Mesodermal cell (in vitro differentiated cells): ENCODE data around the gene ANKDD1B.

Experiments
- H3K27ac ChIP-seq: 2 replicates; pipeline ENCODE4 v1.7.0; 2013; ENCODE audit warnings: mild to moderate bottlenecking, low read depth, low read length, moderate library complexity; ENCODE audit not compliant: severe bottlenecking
- H3K36me3 ChIP-seq: 2 replicates; pipeline ENCODE4 v1.7.1; 2013; ENCODE audit warnings: mild to moderate bottlenecking, low read length, moderate library complexity; ENCODE audit not compliant: control insufficient read depth, insufficient read depth
- H3K4me1 ChIP-seq: one replicate; pipeline ENCODE4 v1.7.1; 2013; ENCODE audit warnings: mild to moderate bottlenecking, low read length; ENCODE audit not compliant: insufficient read depth, control insufficient read depth, poor library complexity, severe bottlenecking
- H3K4me3 ChIP-seq: 2 replicates; pipeline ENCODE4 v1.7.0; 2013; ENCODE audit warnings: low read length, control low read depth, mild to moderate bottlenecking; ENCODE audit not compliant: insufficient read depth, poor library complexity, severe bottlenecking; ENCODE audit errors: extremely low read depth
- H3K9me3 ChIP-seq: 2 replicates; pipeline ENCODE4 v1.7.1; 2013; ENCODE audit warnings: mild to moderate bottlenecking, low read length, moderate library complexity; ENCODE audit not compliant: control insufficient read depth
- WGBS, 2 experiments: methylation state at CpG; one replicate each; pipeline ENCODE4 v1.1.5; 2013; ENCODE audit warnings: missing lambda C conversion rate in 2 of 2; ENCODE audit not compliant: insufficient coverage in 2 of 2; 5-methylcytosine and 5-hydroxymethylcytosine counted together

ANKDD1B gene

DNA sequence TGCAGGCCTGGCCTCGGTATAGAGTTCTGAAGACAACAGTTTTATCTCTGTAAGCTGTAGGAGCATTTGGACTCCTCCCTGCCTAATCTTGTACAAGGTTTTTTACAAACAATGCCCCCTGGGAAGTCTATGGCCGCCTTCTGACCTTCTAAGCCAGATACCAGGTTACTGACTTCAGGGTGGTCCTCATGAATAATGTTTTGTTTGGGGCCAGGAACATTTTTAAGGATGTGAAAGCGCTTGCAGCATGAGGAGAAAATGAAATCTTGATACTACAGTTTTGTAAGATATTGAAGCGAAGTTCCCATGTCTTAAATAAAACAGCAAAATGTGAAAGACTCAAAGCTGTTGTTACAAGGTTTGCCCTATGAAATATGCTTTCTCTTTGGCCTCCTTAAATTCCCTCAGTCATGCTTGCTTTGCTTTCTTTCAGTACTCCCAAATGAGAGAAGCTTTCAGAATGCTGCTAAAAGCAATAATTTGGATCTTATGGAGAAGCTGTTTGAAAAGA, 5.2 kb downstream of the ANKDD1B start:
- WGBS, 2 experiments, result 75 to 94% methylated on average over 2 to 4 of the region's 4 CpGs
- Histone ChIP-seq H3K36me3 (no peaks in the 10 kb centered on the region), H3K9me3 (no peaks in the 10 kb centered on the region), H3K4me3 (no peak overlapping the region), H3K4me1 (peaks cover 10% of the 10 kb centered on the region), H3K27ac (peak overlapping the region; percentile 47)

DNA sequence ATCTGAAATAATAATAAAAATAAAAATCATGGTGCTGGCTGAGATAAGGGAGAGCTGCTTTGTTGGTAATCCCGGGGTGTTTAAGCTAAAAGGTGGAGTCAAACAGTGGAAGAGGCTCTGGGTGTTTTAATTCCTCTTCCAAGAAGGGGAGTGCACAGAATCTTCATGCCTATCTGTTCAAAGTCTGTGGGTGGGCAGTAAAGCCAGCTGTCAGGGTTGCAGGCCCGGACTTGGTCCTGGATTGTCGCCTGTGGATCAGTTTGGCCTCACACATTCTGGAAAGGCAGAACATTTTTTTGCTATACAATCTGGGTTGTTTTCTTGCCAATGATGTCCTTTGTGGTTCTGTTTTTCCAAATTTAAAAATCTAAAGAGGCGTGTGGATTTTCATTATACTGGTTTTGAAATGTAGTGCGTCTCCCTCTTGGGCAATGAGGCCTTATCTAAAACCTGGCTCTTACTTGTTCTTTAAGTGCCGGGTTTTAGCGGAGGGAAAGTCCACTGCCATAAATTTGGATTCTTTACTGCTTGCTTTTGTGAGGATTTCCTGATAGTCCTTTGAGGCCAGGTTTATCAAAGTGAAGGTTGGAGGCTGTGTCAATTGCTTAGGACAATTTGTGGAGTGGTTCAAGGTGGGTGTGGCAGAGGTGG, 5.8 kb downstream of the ANKDD1B start:
- Histone ChIP-seq H3K4me3 (no peak overlapping the region), H3K9me3 (no peaks in the 10 kb centered on the region), H3K27ac (peak overlapping the region; percentile 47), H3K4me1 (peaks cover 10% of the 10 kb centered on the region), H3K36me3 (no peaks in the 10 kb centered on the region)
- WGBS, 2 experiments, result 90 to 92% methylated on average over 7 of the region's 7 CpGs

DNA sequence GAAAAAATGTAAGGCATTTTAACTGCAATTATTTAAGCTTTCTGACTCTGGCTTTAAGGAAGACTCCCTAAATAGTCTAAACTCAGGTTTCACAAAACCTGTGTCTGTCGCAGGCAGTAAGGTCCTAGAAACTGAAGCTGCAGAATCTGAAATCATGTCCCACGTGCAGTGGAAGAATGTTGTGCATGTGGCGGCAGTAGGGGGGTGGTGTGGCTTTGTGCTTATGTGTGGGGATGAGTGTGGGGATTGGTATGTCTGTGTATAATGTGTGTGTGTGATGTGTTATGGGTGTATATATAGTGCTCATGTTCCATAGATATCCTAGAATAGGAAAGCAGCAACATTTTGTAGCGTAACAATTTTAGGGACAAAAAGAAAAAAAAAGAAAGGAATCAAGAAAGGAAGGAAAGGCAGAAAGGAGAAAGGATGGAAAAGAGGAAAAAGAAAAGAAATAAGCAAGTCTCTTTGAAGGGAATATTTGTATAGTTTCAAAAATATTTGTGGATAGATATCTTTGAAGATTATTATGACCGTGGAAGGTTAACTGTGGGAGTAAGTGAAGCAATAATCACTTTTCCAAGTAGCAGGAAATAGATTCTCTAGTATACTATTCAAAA, 6.6 kb downstream of the ANKDD1B start:
- H3K4me1 ChIP-seq, result peaks cover 10% of the 10 kb centered on the region
- no peaks in the 10 kb centered on the region for H3K36me3 ChIP-seq
- 89 to 94% methylated on average over 4 of the region's 5 CpGs for WGBS, 2 experiments
- peak overlapping the region; percentile 18 for H3K27ac ChIP-seq
- no peaks in the 10 kb centered on the region for H3K9me3 ChIP-seq
- H3K4me3 ChIP-seq, result no peak overlapping the region

DNA sequence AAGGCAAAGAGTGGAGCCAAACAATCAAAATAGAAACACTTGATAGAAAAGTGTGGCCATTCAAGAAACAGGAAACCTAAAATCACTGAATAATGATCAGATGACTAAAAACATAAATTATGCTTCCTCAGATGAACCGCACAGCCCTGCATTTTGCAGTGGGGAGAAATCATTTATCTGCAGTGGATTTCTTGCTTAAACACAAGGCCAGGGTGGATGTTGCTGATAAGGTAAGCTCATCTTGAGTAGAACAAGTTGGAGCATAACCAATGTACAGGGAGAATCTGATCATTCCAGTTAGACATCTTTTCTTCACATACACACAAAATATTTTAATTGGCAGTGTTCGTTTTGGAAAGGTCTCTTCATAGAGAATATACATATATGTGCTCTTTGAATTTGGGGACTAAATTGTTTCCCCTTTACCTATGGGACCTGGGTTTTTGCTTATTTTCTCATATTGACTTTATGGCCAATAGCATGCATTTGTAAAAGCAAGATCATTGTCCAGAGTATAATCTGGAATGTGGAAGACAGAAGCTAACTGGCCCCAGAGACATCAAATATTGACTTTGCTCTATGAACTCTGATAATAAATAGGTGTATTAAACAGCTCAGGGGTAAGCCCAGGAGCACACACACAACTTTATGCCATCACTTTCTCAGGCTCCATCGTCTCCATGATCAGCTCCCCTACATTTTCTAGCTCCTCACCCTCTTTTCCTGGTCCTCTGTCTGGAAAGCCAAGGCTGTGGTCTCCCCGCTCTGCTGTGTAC, 9.1 kb downstream of the ANKDD1B start:
- Histone ChIP-seq H3K27ac (no peak overlapping the region), H3K4me3 (no peak overlapping the region), H3K4me1 (peaks cover 19% of the 10 kb centered on the region), H3K36me3 (no peaks in the 10 kb centered on the region), H3K9me3 (no peaks in the 10 kb centered on the region)
- WGBS, 2 experiments, result 78 to 100% methylated on average over 1 to 2 of the region's 4 CpGs

DNA sequence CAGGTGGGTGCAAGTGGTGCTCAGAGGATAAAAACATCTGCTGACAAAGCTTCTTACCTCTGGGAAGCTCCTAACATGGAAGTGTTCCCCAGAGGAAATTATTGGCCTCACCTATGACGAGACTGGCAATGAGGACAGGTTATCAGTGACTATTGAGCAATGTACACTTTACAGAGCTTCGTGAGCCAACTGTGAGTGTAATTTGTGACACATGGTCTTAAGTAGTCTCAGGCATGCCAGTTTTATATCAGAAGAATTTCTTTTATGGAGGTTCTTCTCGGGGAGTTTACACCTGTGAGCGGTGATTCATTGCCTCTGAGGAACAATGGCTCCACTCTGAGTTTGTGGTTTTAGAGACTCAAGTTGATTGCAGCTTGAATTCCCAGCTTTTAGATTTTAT, 11.3 kb downstream of the ANKDD1B start:
- no peak overlapping the region for H3K4me3 ChIP-seq
- no peaks in the 10 kb centered on the region for H3K9me3 ChIP-seq
- no peak overlapping the region for H3K27ac ChIP-seq
- 91 to 96% methylated on average over 4 of the region's 4 CpGs for WGBS, 2 experiments
- H3K4me1 ChIP-seq, result peaks cover 14% of the 10 kb centered on the region
- no peaks in the 10 kb centered on the region for H3K36me3 ChIP-seq

DNA sequence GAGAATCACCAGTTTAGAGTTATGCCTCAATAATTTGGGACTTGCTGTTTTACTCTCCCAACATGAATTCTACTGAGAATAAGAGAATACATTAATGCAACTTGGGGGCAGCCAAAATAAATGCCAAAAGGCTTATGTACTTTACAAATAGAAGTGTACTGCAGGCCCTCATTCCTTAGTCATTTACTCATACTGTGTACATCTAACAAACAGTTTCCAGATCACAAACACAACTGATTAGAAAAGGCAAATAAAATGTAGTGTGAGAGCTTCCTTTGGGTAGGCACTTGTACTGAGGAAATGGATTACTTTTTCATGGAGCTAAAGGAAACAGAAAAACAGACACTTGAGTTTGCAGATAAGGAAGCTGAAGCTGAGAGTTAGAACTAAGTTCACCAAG, 12.6 kb downstream of the ANKDD1B start:
- H3K27ac ChIP-seq, result peak overlapping the region; percentile 16
- no peak overlapping the region for H3K4me3 ChIP-seq
- peaks cover 14% of the 10 kb centered on the region for H3K4me1 ChIP-seq
- no peaks in the 10 kb centered on the region for H3K9me3 ChIP-seq
- no peaks in the 10 kb centered on the region for H3K36me3 ChIP-seq

DNA sequence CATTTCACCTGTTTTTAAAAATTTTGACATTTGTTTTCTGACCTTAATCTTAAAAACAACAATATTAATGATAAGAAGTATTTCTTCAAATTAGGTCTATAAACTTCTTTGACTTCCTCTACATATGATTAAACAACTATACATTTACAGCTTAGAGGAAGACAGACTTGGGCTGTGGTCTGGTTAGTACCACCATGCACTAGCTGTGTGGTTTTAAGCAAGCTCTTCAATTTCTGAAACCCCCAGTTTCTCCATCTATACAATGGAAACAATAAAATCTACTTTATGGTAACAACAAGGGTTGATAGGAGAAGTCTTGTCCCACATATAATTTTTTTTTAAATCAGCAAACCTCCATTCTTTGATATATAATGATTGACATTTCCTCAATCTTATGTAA, 15.7 kb downstream of the ANKDD1B start:
- no peak overlapping the region for H3K4me3 ChIP-seq
- H3K4me1 ChIP-seq, result peaks cover 9% of the 10 kb centered on the region
- no peaks in the 10 kb centered on the region for H3K9me3 ChIP-seq
- H3K36me3 ChIP-seq, result no peaks in the 10 kb centered on the region
- H3K27ac ChIP-seq, result no peak overlapping the region

DNA sequence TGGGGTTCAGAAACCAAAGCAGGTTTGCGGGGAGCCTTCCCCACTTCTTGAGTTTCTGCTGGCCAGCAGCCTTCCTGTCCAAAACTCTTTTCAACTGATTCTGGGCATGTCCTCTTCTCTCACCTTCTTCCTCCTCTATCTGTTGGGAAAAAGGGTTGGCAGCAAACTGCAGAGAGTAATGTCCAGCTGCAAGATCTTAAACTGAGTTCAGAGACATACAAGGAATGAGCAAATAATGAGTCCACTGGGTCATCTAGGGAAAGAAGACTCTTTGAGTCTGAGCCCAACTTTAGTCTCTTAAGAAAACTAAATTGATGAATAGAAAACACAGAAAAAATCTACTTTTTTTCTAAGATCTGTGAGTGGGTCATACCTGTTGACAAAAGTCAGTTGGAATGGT, 16.5 kb downstream of the ANKDD1B start:
- Histone ChIP-seq H3K4me3 (no peak overlapping the region), H3K9me3 (no peaks in the 10 kb centered on the region), H3K4me1 (peaks cover 9% of the 10 kb centered on the region), H3K36me3 (no peaks in the 10 kb centered on the region), H3K27ac (no peak overlapping the region)
- 100% methylated on average over 1 of the region's 1 CpG; no CpG with 5 or more reads in 1 of the 2 experiments for whole genome bisulfite sequencing, 2 experiments

DNA sequence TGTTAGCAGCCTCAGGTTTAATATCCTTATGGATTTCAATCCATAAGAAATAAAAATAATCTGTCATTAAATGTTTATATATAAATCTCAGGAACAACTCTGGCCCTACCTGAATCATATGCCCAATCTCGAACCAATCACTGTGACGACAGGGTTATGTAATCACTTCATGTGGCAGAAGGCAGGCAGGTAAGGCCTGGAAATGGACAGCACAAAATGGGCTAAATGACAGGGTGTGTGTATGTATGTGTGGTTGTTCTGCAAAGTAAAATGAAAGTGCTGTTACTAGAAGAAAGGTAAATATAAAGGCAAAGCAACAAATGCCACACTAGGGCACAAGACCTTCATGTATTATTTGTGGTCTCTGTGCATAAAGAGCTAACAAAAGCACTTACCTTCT, 19.6 kb downstream of the ANKDD1B start:
- H3K36me3 ChIP-seq, result no peaks in the 10 kb centered on the region
- H3K9me3 ChIP-seq, result no peaks in the 10 kb centered on the region
- H3K4me3 ChIP-seq, result no peak overlapping the region
- H3K4me1 ChIP-seq, result no peaks in the 10 kb centered on the region
- WGBS, 2 experiments, result 86% methylated on average over 1 of the region's 2 CpGs; no CpG with 5 or more reads in 1 of the 2 experiments
- no peak overlapping the region for H3K27ac ChIP-seq

DNA sequence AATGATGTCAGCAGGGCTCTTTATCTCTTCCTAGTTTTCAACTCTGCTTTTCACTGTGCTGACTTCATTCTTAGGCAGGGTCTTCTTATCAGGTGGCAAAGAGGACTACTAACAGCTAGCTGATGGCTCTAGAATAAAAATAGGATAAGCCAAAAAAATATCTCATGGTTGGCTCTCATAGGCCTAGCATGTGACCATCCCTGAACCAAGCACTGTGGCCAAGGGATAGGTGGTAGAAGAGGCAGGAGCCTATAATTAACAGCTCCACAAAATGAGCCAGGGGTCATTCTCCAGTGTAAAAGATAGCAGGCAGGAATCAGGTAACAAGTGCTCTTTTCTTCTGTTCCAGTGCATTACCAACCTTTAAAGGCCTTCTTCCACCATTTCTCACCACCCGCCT, 21.1 kb downstream of the ANKDD1B start:
- Histone ChIP-seq H3K27ac (no peak overlapping the region), H3K4me1 (no peaks in the 10 kb centered on the region), H3K36me3 (no peaks in the 10 kb centered on the region), H3K9me3 (no peaks in the 10 kb centered on the region), H3K4me3 (no peak overlapping the region)
- 30 to 71% methylated on average over 1 of the region's 1 CpG for WGBS, 2 experiments

DNA sequence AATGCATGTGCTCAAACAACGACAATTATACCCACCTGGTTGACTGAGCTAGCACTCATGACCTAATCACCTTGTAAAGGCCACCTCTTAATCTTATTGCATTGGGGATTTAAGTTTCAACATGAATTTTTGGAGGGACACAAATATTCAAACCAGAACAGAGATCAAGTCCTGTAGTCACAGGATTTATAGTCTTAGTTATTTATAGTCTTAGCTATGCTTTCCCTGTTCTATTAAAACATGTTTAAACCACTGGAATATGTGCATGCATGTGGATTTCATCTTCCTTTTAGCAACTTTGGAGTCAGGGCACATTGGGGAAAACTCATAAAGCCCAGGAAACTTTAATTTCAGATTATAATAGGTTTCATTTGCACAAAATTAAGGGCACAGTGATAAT, 26.7 kb downstream of the ANKDD1B start:
- 75% methylated on average over 1 of the region's 1 CpG; no CpG with 5 or more reads in 1 of the 2 experiments for WGBS, 2 experiments
- no peak overlapping the region for H3K4me3 ChIP-seq
- peaks cover 10% of the 10 kb centered on the region for H3K4me1 ChIP-seq
- H3K27ac ChIP-seq, result no peak overlapping the region
- H3K9me3 ChIP-seq, result peaks cover 3% of the 10 kb centered on the region
- no peaks in the 10 kb centered on the region for H3K36me3 ChIP-seq
